ENCODE measurements around the gene PDLIM7.
"Not testable (repeated sequence)": the region's sequence is repeated elsewhere in the genome, so short reads cannot be mapped to it uniquely, and the experiment has no call there.

Gene PDLIM7

DNA sequence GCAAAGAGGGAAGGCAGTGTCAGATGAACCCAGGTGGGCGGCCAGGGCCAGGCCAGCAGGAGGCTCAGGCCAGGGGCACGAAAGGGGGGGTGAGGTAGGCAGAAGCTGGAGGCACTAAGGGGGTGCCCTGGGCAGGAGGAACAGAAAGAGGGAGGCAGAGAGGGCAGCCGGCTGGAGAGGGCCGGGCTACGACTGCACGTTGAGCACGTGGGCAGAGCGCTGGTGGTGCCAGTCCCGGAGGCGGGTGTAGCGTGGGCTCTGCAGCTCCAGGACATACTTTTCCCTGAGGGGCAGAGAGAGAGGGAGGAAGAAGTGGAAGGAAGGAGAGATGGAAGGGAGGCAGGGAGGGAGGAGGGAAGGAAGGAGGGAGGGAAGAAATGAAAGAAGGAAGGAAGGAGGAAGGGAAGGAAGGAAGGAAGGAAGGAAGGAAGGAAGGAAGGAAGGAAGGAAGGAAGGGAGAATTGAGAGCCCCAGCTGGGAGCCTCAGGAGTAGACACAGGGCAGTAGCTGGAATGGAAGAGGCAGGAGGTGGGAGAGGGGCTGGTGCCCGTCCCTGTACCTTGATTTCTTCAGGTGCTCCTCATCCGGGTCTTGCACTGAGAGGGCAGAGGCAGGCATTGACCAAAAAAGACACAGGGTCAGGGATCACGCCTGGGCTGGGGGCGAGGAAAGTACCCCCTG, 7.0 kb downstream of the PDLIM7 start:
- DNase-seq, result no peak

DNA sequence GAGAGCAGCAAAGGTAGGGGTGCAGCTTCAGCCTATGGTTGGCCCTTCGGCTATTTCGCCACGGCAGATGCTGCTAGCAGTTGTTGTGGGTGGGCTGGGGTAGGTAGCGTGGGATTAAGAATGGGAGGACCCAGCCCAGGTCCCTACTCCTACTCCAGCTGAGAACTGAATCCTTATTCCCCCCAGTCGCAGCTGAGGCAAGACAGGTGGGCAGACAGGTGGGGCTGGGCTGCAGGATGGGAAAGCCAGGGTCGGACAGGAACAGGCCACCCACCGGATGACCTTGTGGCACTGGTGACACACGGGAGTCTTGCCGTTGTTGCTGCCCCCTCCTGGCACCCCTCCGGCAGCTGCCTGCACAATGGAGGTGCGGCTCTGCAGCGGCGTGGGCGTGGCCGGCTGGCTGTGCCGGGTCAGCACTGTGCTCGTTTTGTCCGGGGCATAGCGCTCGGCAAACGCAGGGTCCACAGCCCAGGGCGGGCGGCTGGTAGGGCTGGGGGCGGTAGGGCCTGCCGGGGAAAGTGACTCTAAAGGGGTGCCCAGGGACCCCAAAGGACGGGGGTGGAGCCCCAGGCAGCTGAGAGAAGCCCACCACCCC, 8.2 kb downstream of the PDLIM7 start:
- no peak for DNase-seq

DNA sequence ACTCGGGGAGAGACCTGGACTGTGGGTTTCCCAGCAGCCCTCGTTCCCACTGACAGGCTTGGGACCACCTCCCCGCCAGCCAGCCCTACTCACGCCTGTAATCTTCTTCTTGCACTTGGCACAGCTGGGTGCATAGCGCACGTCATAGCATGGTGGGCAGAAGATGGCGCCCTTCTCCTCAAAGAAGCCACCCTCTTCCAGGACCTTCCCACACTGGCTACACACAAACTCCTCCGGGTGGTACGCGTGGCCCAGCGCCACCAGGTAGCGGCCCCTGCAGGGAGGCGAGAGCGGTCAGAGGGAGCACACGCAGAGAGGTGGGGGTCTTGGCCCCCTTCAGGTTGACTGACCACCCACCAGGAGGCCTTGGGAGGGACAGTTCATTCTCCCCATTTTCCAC, 9.4 kb downstream of the PDLIM7 start:
- DNase-seq, result no peak

DNA sequence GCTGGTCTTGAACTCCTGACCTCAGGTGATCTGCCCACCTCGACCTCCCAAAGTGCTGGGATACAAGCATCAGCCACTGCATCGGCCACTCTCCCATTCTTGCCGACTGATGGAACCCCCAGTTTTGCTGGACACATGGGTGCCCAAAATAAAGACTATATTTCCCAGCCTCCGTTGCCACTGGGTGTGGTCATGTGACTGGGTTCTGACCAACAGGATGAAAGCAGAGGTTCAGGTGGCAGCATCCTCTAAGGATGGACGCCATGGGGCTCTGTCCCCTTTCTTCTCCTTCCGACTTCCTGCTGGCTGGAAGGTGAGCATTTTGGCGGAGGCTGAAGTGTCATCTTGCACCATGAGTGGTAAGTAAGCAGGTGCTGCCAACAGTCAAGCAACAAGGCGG, 10.3 kb downstream of the PDLIM7 start:
- no peak for DNase-seq

DNA sequence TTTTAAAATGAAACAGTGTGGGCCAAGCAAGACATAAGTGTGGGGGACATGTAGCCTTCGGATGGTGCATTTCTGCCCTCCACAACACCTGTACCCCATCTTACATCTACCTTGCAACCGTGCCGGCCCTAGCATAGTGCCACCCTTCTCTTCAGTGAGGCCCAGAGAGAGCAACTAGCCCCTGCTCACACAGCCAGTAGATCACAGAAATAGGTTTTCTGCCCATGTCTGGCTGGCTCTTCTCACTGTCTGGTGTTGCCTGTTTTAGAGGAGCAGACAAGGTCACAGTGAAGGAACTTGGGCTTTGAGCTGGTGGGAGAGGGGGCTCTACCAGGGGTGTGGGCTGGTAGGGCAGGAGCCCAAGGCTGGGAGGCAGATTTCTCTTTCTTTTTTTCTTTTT, 11.1 kb downstream of the PDLIM7 start:
- no peak for DNase-seq

DNA sequence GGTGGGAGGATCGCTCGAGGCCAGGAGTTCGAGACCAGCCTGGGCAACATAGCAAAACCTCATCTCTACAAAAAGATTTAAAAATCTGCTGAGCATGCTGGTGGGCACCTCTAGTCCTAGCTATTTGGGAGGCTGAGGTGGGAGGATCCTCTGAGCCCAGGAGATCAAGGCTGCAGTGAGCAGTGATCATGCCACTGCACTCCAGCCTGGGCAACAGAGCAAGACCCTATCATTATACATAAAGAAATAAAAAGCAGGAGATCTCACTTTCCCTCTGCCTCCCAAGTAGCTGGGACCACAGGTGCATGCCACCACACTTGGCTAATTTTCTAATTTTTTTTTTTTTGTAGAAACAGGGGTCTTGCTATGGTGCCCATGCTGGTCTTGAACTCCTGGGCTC, 11.7 kb downstream of the PDLIM7 start:
- DNase-seq, result not testable (repeated sequence)

DNA sequence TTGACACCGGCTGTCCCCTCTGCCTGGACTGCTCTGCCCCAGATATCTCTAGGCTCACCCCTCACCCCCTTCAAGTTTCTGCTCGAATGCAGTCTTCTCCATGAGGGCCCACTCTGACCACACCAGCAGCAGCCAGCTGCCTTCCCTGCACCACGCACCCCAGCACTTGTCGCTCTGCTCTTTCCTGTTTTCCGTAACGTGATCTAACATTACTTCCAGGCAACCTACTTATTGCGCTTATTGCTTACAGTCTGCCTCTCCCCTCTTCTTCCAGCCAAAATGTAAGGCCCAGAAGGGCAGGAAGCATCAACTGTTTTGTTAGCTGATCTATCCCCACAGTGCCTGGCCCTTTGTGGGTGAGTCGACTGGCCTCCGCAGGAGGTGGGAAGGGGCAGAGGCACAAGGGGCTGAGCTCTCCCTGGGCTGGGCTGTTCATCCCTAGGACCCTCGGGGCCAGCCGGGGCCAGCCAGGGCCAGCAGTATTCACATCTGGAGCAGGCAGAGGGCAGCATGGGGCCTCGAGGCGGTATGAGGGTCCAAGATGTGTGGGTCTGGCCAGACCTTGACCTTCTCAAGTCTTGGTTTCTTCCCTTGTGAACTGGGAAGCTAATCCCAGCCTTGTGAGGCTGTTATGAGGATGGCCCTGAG, 12.4 kb downstream of the PDLIM7 start:
- DNase-seq, result no peak

DNA sequence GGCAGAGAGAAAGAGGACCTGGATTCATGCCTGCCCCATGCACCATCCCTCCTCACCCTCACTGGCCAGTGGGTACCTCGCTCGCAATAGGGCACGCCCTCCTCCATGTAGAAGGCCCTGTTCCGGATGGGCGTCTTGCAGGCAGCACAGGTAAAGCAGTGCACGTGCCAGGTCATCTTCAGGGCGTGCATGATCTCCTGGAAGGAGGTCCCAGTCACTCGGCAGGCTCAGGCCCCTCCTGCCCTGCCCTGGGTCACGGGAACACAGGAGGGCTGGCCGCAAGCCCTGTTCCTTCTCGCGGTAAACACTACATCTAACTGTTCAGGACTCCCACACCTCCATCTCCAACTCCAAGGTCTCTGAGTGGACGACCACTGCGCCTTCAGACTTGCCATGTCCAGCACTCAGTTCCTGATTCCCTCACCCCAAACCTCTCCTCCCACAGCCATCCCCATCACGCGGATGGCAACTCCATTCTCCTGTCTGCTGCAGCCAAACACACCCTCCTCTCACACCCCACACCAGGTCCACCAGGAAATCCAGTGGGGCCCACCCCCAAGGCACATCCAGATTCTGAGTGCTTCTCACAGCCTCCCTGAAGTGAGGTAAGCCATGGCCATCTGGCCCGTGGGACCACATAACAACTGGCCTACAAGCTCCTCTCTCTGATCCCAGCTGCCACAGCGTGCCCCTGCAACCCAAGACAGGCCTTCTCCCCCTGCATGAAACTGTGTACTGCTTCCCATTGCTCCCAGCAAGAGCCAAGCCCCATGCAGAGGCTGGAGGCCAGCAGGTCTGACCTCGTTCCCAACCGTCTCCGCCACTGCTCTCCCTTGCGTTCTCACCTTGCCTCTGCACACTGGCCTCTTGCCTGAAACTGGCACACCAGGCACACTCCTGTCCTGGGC, 13.2 kb downstream of the PDLIM7 start:
- no peak for DNase-seq

DNA sequence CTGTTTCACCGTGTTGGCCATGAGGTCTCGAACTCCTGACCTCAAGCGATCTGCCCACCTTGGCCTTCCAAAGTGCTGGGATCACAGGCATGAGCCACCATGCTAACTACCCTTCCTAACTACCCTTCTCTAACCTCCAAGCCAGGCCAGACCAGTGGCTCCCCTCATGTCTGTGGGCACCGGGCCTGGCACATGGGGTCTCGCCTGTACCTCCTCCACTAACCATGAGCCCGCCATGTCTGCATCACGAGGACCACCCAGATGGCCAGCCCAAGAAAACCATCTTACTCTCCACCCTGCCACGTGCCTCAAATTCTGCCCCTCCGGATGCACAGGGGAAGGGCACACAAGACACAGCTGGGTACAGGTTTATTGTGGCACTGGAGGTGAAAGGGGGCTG, 14.4 kb downstream of the PDLIM7 start:
- DNase-seq, result no peak

DNA sequence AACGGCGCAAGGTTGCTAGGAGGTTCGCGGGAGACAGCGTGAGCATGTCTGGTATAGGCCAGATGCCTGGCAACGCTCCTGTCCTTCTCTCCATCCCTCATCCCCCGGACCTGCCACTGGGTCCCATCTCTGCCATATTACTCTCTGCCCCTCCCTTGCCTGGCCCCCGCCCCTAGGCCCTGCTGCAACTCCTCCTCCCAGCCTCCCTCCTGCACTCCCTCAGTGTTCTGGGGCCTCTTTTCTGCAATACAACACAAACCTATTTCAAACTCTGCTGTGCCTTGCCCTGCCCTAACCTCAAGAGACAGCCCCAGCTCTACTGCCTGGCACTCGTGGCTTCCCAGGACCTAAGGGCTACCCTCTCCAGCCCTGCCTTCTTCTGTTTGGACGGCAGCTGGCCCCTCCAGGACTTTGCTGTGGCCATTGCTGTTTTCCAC, 15.0 kb downstream of the PDLIM7 start:
- DNase-seq, result no peak

DNA sequence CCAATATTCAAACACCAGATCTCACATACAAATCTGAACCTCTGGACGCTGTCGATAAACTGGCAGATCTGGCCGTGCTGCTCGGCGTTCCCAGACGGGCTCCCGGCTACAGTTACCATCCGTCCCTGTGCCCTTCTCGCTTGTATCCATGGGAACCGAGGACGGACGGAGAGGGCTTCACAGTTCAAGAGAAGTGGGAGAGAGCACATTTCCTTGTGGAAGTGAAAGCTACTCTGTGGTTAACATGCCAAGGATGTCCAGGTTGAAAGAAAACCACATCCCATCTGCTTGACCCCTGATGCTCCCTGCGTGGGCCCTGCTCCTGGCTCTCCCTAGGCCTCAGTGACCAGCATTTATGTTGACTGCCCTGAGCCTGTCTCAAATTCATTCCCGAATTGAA, 17.6 kb downstream of the PDLIM7 start:
- no peak for DNase-seq

DNA sequence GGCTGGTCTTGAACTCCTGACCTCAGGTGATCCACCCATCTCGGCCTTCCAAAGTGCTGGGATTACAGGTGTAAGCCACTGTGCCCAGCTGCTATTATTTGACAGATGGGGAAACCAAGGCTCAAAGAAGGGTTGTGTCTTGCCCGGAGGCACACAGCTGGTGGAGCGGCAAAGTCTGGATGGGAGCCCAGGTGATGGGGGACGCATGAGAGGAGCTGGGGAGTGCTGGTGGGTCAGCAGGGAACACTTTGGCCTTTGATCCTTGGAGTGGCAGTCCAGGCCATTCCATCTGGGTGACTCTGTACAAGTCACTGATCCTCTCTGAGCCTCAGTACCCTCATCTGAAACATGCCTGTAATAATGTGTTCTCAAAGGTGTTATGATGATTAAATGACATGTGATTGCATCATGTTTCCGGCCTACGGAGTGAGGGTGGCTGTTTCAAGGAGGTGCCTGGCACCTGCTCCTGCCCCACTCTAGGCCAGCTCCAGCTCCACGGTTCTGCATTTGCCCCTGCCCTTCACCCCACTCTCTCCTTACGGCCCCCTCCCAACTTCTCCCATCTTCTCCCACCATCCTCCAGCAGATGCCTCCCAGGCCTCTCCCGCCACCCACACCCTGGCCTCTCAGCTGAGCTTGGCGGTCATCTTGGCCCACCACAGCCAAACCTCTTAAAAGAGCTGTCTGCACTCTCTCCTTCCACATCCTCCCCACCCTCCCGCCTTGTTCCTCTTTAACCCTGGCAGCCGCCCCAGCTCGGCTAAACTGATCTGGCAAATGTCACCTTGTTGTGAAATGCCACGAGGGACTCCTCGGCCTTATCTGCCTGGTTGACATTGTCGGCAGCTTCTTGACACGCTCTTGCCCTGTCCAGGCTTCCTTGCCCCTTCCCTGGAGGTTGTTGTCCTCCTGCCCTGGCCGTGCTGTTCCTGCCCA, 18.4 kb downstream of the PDLIM7 start:
- no peak for DNase-seq

DNA sequence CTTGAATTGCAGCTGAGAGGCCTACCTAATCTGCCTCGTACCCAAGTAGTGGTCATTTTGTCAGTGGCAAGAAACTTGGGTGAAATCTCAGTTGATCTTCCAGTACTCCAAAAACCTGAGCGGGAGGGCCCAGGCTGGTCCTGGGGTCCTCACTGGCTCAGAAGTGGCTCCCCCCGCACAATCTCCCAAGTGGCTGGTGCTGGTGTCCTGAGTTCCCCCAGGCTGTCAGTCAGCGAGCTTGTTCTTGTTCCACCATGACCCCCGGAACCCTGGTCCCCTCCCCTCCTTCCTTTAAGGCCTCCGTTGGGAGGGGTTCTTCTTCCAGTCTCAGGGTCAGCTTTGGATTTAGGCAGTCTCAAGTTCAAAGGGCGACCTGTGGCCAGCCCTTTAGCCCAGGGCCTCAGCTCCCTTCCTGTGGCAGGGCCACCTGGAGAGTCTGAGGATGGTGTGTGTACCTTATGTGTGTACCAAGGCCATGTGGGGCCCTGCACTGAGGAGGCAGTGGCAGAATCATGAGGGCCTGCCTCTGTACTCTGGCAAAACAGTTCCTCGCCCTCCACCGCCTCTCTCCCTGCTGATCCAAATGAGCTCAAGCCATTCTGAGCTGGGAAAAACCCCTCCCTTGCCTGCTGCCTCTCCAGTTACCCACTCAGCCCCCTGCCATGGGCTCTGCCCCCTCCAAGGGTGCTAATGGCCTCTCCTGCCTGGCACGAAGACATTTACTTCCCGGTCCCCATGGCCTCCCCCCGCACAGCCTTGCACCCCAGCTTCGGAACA, 19.5 kb downstream of the PDLIM7 start:
- DNase-seq, result no peak

DNA sequence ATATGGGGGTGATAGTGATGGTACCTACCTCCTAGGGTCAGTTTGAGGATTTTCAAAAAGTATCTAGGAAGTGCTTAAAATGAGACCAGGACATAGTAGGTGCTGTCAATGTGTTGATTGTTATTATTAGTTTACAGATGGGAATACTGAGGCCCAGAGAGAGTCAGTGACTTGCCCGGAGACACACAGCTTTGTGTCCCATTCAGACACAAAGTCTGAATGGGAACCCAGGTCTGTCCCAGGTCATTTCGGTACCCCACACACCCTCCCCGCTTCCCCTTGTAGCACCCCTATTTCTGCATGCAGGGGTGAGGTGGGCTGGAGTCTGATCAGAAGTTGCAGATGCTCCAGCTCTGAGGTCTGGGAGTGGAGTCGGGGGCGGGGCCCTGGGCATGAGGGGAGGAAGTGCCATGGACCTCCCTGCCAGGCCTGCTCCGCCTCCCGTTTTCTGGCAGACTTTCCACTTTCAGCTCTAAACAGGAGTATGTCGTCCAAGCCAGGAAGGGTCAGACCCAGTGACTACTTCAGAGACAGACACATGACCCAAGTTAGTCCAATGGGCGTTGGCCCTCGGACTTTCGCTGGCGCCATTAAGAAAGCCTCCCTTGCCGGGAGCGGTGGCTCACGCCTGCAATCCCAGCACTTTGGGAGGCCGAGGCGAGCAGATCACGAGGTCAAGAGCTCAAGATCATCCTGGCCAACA, 20.7 kb downstream of the PDLIM7 start:
- DNase-seq, result no peak

DNA sequence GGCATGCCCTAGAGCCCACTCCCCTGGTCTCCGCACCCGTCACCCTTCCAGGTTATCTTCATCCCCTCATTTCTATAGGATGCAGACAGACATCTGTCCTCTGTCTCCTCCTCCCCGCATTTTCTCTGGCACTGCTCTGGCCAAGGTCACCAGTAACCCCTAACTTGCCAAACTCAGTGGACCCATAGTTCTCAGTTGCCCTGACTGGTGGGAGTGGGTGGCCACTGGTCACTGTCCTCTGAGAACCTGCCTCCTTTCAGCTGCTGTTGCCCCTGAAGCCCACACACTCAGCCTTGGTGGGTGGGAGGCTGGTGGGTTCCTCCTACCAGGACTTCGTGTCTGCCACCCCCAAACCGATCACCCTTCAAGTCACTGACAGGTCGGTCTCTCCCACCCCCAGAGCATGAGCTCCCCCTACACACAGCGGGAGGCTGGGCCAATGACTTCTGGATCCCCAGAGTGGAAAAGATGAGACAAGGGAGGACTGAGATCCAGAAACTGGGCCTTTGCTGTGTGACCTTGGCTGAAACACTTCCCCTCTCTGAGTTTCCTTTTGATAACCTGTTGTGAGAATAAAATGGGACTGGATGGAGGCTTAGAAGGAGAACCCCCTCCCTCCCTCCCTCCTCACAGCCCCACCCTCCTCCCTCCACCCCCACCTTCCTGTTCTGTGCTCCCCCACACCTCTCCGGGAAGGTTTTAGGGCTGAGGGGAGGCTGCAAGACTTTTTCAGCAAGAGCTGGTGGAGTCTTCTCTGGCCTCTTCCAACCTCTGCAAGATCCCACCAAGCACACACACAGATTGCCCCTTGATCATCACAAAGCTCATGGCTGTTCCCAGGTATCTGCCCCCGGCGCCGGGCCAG, 21.6 kb downstream of the PDLIM7 start:
- no peak for DNase-seq

DNA sequence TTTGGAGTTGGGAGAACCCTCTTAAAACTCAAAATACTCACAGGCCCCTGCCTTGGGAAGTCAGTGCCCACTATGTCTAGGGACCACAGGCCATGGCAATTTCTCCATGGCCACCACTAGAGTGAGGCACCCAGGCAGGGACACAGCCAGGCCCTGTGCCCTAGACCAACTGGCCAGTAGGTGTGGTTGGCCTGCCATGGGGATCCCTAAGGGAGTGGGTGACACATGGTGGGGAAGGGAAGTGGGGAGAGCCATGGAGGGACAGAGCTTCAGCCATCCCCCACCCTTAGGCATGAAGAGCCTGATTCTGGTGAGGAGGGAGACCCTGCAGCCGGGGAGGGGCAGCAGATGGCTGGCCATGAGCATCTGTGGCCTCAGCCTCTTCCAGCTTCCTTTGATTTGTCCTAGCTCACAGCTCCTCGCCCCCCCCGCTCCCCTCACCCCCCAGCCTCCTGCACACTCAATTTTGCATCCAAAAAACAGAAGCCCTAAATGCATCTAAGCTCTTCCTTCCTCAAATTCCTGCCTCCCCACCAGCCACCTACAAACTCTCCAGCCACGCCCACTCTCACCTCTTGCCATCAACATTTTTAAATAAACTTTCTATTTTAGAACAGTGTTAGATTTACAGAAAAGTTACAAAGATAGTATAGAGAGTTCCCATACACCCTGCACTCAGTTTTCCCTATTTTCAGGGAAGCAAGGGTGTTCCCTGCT, 22.4 kb downstream of the PDLIM7 start:
- DNase-seq, result no peak

DNA sequence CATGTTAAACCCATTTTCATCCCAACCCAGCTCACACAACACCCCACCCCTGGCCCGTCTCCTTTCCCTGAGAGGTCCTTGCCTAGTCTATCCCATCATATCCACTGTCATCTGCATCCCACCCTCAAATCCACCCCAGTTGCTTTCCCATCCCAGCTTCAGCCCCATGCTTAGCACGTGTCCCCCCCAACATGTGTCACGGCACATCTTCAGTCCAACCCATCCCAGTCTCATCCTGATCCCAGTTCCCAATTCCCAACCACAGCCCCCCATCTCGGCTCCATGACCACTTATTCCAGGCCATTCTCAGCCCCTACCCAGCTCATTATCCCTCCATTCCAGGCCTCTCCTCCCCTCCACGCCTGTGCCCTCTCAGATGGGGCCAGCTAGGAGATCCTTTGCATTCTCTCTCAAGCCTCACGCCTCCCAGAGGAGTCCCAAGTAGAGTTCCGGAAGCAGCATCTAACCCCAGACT, 23.4 kb downstream of the PDLIM7 start:
- no peak for DNase-seq

DNA sequence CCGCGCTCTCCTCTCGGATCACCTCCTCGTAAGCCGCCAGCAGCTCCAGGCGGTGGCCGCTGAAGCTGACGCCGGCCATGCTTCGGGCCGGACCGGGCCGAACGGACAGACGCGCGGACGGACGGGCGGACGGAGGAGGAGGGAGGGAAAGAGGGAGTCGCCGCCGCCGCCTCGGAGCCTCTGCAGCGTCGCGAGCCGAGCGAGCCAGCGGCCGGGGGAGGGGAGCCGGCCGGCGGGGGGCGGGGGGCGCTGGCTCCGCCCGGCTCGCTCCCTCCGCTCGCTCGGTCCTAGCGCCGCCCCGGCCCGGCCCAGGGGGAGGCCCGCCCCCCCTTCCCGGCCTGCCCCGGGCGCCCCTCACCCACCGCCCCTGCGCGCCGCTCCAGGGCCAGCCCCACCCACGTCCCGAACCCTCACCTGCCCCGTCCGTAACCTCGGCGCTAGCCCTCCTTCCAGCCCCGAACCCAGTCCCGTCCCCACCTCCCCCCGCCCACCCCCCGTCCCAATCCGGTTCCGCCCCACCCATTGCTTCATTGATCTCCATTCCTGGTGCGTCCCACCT, 23.9 kb downstream of the PDLIM7 start, which contains the start of gene DBN1:
Gene DBN1 (minus strand): TSS at position 192 of the 559 bp plus-strand sequence. CDS start 113 bp downstream, at position 79.
- peak; percentile 43 for DNase-seq

Data from NCI-H510A (cell line).